IPS DF 6.9 (cell line): Measurements from ENCODE around the gene PRMT1.

Source experiments
- DNase-seq: peaks from one replicate; pipeline ENCODE4 v3.0.0-alpha.2; 2013; ENCODE audit warnings: low read depth, low spot score
- H3K27ac ChIP-seq: one replicate; pipeline ENCODE4 v1.5.1; 2013; ENCODE audit warnings: low read length, control low read depth
- H3K27me3 ChIP-seq: 2 replicates; pipeline ENCODE4 v1.6.1; 2013; ENCODE audit warnings: mild to moderate bottlenecking, low read length; ENCODE audit not compliant: control insufficient read depth, insufficient read depth
- H3K36me3 ChIP-seq: 2 replicates; pipeline ENCODE4 v1.6.1; 2013; ENCODE audit warnings: low read length; ENCODE audit not compliant: control insufficient read depth, insufficient read depth
- H3K4me1 ChIP-seq: 2 replicates; pipeline ENCODE4 v1.6.1; 2013; ENCODE audit warnings: low read length; ENCODE audit not compliant: control insufficient read depth, insufficient read depth
- H3K4me3 ChIP-seq: 2 replicates; pipeline ENCODE4 v1.5.1; 2013; ENCODE audit warnings: mild to moderate bottlenecking, low read length
- H3K9me3 ChIP-seq: 2 replicates; pipeline ENCODE4 v1.6.1; 2013; ENCODE audit warnings: low read length, inconsistent platforms; ENCODE audit not compliant: control insufficient read depth, insufficient read depth
- WGBS: extraction: QIAGEN DNeasy Blood & Tissue Kit; methylation state at CpG from one replicate; pipeline ENCODE4 v1.1.7; 2013; ENCODE audit warnings: mixed read lengths, missing lambda C conversion rate; ENCODE audit not compliant: insufficient read length, insufficient coverage; 5-methylcytosine and 5-hydroxymethylcytosine counted together

Gene PRMT1

DNA sequence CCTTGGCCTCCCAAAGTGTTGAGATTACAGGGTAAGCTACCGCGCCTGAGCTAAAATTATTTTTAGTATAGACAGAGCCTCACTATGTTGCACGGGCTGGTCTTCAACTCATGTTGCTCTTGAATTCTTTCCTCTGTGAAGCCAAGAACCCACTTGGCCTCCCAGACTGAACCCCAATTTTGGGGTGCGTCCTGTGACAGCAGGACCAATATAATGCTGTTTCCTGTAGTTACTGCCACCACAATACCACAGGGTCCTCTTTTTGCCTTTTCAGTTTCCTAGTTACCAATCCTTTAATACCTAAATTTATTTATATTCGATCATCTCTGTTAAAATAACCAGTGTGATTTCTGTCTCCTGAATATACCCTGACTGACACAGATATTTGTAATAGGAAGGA, 53.1 kb downstream of the PRMT1 start:
- Histone ChIP-seq H3K4me1 (no peaks in the 10 kb centered on the region), H3K4me3 (no peak overlapping the region), H3K36me3 (no peaks in the 10 kb centered on the region), H3K9me3 (no peaks in the 10 kb centered on the region), H3K27ac (no peak overlapping the region), H3K27me3 (no peaks in the 10 kb centered on the region)
- DNase-seq = no peak
- 100% methylated on average over 1 of the region's 5 CpGs for WGBS
